H1 (cell line): ENCODE data around the gene PAWR. TPM values are rescaled to one million over a fixed set of nuclear protein-coding genes. Genes with fewer than 3 reads are reported as not detected.

Experiments used
- polyA plus RNA-seq, 7 experiments: library from polyadenylated mRNA; depleted of rRNA in 3 of 7; stranded (reverse) in 5 of 7; unstranded in 2 of 7; fragments of >200 nt in 5 of 7; fragments of 200-250 nt in 2 of 7; gene quantifications; 1 replicate in 5 of 7; 2 replicates in 1 of 7; 4 replicates in 1 of 7; pipeline versions ENCODE4 v1.2.1 to v1.2.3, GENCODE V29; 2011 to 2013; ENCODE audit warnings: missing spikeins in 2 of 7, mixed read lengths in 2 of 7
- total RNA-seq: library from RNA; stranded (reverse); fragmentation: NEBNext Ultra II Directional; extraction: Animal tissue kit (Norgen Biotek cat#: 25700); gene quantifications from 2 replicates; pipeline ENCODE4 v1.2.1, GENCODE V29; 2021
- TF ChIP-seq, protein P1 (sequence below): fragments of 300-600 bp; sonication (generic); IDR thresholded peaks from 2 replicates; pipeline ENCODE4 v1.7.1; 2012; ENCODE audit warnings: low read length, moderate library complexity, mild to moderate bottlenecking, inconsistent platforms; ENCODE audit not compliant: insufficient replicate concordance

PAWR gene
- total and polyA plus RNA-seq, 2 of the 8 experiments (the other 6 are each of a cell fraction or from before 2014, with no cell fraction given) = 28.3 to 327 TPM

DNA sequence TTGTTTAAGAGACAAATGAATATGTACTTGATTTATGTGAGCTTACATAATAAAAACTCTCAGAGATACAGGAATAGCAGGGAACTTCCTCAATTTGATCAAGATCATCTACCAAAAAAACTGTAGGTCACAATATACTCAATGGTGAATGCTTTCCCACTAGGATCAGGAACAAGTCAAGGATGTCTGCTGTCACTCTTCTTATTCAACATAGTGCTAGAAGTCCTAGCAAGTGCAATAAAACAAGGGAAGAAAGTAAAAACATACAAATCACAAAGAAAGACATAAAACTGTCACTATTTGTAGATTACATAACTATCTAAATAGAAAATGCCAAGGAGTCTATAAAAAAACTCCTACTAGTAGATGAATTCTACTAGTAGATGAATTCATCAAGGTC is 41.9 kb upstream of the PAWR start (continued):
- TF ChIP-seq, protein P1, sequence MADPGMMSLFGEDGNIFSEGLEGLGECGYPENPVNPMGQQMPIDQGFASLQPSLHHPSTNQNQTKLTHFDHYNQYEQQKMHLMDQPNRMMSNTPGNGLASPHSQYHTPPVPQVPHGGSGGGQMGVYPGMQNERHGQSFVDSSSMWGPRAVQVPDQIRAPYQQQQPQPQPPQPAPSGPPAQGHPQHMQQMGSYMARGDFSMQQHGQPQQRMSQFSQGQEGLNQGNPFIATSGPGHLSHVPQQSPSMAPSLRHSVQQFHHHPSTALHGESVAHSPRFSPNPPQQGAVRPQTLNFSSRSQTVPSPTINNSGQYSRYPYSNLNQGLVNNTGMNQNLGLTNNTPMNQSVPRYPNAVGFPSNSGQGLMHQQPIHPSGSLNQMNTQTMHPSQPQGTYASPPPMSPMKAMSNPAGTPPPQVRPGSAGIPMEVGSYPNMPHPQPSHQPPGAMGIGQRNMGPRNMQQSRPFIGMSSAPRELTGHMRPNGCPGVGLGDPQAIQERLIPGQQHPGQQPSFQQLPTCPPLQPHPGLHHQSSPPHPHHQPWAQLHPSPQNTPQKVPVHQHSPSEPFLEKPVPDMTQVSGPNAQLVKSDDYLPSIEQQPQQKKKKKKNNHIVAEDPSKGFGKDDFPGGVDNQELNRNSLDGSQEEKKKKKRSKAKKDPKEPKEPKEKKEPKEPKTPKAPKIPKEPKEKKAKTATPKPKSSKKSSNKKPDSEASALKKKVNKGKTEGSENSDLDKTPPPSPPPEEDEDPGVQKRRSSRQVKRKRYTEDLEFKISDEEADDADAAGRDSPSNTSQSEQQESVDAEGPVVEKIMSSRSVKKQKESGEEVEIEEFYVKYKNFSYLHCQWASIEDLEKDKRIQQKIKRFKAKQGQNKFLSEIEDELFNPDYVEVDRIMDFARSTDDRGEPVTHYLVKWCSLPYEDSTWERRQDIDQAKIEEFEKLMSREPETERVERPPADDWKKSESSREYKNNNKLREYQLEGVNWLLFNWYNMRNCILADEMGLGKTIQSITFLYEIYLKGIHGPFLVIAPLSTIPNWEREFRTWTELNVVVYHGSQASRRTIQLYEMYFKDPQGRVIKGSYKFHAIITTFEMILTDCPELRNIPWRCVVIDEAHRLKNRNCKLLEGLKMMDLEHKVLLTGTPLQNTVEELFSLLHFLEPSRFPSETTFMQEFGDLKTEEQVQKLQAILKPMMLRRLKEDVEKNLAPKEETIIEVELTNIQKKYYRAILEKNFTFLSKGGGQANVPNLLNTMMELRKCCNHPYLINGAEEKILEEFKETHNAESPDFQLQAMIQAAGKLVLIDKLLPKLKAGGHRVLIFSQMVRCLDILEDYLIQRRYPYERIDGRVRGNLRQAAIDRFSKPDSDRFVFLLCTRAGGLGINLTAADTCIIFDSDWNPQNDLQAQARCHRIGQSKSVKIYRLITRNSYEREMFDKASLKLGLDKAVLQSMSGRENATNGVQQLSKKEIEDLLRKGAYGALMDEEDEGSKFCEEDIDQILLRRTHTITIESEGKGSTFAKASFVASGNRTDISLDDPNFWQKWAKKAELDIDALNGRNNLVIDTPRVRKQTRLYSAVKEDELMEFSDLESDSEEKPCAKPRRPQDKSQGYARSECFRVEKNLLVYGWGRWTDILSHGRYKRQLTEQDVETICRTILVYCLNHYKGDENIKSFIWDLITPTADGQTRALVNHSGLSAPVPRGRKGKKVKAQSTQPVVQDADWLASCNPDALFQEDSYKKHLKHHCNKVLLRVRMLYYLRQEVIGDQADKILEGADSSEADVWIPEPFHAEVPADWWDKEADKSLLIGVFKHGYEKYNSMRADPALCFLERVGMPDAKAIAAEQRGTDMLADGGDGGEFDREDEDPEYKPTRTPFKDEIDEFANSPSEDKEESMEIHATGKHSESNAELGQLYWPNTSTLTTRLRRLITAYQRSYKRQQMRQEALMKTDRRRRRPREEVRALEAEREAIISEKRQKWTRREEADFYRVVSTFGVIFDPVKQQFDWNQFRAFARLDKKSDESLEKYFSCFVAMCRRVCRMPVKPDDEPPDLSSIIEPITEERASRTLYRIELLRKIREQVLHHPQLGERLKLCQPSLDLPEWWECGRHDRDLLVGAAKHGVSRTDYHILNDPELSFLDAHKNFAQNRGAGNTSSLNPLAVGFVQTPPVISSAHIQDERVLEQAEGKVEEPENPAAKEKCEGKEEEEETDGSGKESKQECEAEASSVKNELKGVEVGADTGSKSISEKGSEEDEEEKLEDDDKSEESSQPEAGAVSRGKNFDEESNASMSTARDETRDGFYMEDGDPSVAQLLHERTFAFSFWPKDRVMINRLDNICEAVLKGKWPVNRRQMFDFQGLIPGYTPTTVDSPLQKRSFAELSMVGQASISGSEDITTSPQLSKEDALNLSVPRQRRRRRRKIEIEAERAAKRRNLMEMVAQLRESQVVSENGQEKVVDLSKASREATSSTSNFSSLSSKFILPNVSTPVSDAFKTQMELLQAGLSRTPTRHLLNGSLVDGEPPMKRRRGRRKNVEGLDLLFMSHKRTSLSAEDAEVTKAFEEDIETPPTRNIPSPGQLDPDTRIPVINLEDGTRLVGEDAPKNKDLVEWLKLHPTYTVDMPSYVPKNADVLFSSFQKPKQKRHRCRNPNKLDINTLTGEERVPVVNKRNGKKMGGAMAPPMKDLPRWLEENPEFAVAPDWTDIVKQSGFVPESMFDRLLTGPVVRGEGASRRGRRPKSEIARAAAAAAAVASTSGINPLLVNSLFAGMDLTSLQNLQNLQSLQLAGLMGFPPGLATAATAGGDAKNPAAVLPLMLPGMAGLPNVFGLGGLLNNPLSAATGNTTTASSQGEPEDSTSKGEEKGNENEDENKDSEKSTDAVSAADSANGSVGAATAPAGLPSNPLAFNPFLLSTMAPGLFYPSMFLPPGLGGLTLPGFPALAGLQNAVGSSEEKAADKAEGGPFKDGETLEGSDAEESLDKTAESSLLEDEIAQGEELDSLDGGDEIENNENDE = no peak
